CD14-positive monocyte (primary cell): Measurements from ENCODE around the gene AFG1L. TPM values are rescaled to one million over a fixed set of nuclear protein-coding genes. Genes with fewer than 3 reads are reported as not detected.

Experiments
- DNase-seq, 3 donors: peaks; one replicate each; pipeline ENCODE4 v3.0.0-alpha.2; 2011 to 2022
- H2AFZ ChIP-seq: 2 replicates; pipeline ENCODE4 v1.6.0; 2012; ENCODE audit warnings: mild to moderate bottlenecking, low read depth, low read length, inconsistent platforms; ENCODE audit not compliant: insufficient read depth, poor library complexity, severe bottlenecking
- H3K27ac ChIP-seq, 2 donors: 1 replicate in 1 of 2; 2 replicates in 1 of 2; pipeline ENCODE4 v1.5.1; 2012 to 2013; ENCODE audit warnings: low read length in 2 of 2, control low read depth in 1 of 2, inconsistent platforms in 1 of 2, low read depth in 1 of 2, mild to moderate bottlenecking in 1 of 2
- H3K27me3 ChIP-seq, 2 donors: one replicate each; pipeline versions ENCODE4 v1.6.0 to v1.6.1; 2011 to 2013; ENCODE audit warnings: low read length in 2 of 2; ENCODE audit not compliant: control insufficient read depth in 2 of 2, insufficient read depth in 2 of 2
- H3K36me3 ChIP-seq, 2 donors: replicated peaks in 1 of 2; 1 replicate in 1 of 2; 2 replicates in 1 of 2; pipeline versions ENCODE4 v1.5.1 to v1.6.1; 2012 to 2013; ENCODE audit warnings: low read length in 2 of 2, control low read depth in 1 of 2, inconsistent platforms in 1 of 2, mild to moderate bottlenecking in 1 of 2; ENCODE audit not compliant: insufficient read depth in 2 of 2, control insufficient read depth in 1 of 2
- H3K4me1 ChIP-seq, 2 donors: 1 replicate in 1 of 2; 2 replicates in 1 of 2; pipeline versions ENCODE4 v1.5.1 to v1.6.1; 2012 to 2013; ENCODE audit warnings: low read length in 2 of 2, control low read depth in 1 of 2, inconsistent platforms in 1 of 2, mild to moderate bottlenecking in 1 of 2, moderate library complexity in 1 of 2; ENCODE audit not compliant: insufficient read depth in 2 of 2, control insufficient read depth in 1 of 2
- H3K4me2 ChIP-seq: replicated peaks from 2 replicates; pipeline ENCODE3; 2012; ENCODE audit warnings: low read length, moderate library complexity, mild to moderate bottlenecking; ENCODE audit not compliant: poor library complexity, severe bottlenecking; ENCODE audit errors: extremely low read depth
- H3K4me3 ChIP-seq, 3 experiments: fragments of 200-600 bp in 1 of 3; sonication (generic) in 1 of 3; replicated peaks in 1 of 3; 1 replicate in 2 of 3; 2 replicates in 1 of 3; pipeline ENCODE4 v1.5.1; 2011 to 2013; ENCODE audit warnings: low read length in 3 of 3, mild to moderate bottlenecking in 3 of 3, control low read depth in 2 of 3, low read depth in 2 of 3, inconsistent platforms in 1 of 3, moderate library complexity in 1 of 3
- H3K79me2 ChIP-seq: 2 replicates; pipeline ENCODE4 v1.6.0; 2012; ENCODE audit warnings: mild to moderate bottlenecking, control low read depth, inconsistent platforms, low read length, moderate library complexity; ENCODE audit not compliant: insufficient read depth
- H3K9ac ChIP-seq: 2 replicates; pipeline ENCODE4 v1.6.0; 2017; ENCODE audit warnings: low read length, mild to moderate bottlenecking; ENCODE audit not compliant: insufficient read depth, poor library complexity, severe bottlenecking
- H3K9me3 ChIP-seq, 2 donors: replicated peaks in 1 of 2; 1 replicate in 1 of 2; 2 replicates in 1 of 2; pipeline versions ENCODE4 v1.5.1 to v1.6.1; 2012 to 2013; ENCODE audit warnings: low read length in 2 of 2, control low read depth in 1 of 2; ENCODE audit not compliant: control insufficient read depth in 1 of 2, insufficient read depth in 1 of 2
- H4K20me1 ChIP-seq: 2 replicates; pipeline ENCODE4 v1.6.0; 2012; ENCODE audit warnings: mild to moderate bottlenecking, low read length, control low read depth, moderate library complexity; ENCODE audit not compliant: insufficient read depth
- H3K27ac Mint-ChIP-seq, 7 donors: one replicate each; pipeline ENCODE4 v1.8.0; 2020; ENCODE audit warnings: mild to moderate bottlenecking in 7 of 7, mixed read lengths in 7 of 7, moderate library complexity in 6 of 7, inconsistent platforms in 2 of 7
- H3K27me3 Mint-ChIP-seq, 3 donors: one replicate each; pipeline ENCODE4 v1.8.0; 2021 to 2022; ENCODE audit warnings: low read depth in 3 of 3, mild to moderate bottlenecking in 3 of 3, mixed read lengths in 3 of 3, moderate library complexity in 3 of 3, inconsistent platforms in 1 of 3
- H3K36me3 Mint-ChIP-seq, 2 donors: one replicate each; pipeline ENCODE4 v1.8.0; 2020; ENCODE audit warnings: mixed read lengths in 2 of 2, inconsistent platforms in 1 of 2, mild to moderate bottlenecking in 1 of 2
- H3K4me1 Mint-ChIP-seq: one replicate; pipeline ENCODE4 v1.8.0; 2020; ENCODE audit warnings: mild to moderate bottlenecking, mixed read lengths
- H3K4me3 Mint-ChIP-seq, 2 donors: one replicate each; pipeline ENCODE4 v1.8.0; 2020; ENCODE audit warnings: mild to moderate bottlenecking in 2 of 2, mixed read lengths in 2 of 2, moderate library complexity in 1 of 2
- H3K9me3 Mint-ChIP-seq, 7 donors: one replicate each; pipeline ENCODE4 v1.8.0; 2020 to 2022; ENCODE audit warnings: mixed read lengths in 7 of 7, mild to moderate bottlenecking in 6 of 7, moderate library complexity in 6 of 7, inconsistent platforms in 2 of 7
- CTCF ChIP-seq: fragments of 200-600 bp; IDR thresholded peaks from one replicate; pipeline ENCODE4 v1.8.0; 2022; ENCODE audit warnings: antibody characterized with exemption, mild to moderate bottlenecking
- WGBS: methylation state at CpG from one replicate; pipeline ENCODE4 v1.1.5; 2013; ENCODE audit warnings: missing lambda C conversion rate; ENCODE audit not compliant: insufficient coverage; 5-methylcytosine and 5-hydroxymethylcytosine counted together
- intact Hi-C, 2 donors: fragments of 100-400 bp; cut with micrococcal nuclease; formaldehyde crosslinking; loops; one replicate each; pipeline versions ENCODE4 v1.15.0 to v1.15.1; 2023
- polyA plus RNA-seq, 3 donors: library from polyadenylated mRNA; depleted of rRNA in 1 of 3; unstranded in 2 of 3; stranded (reverse) in 1 of 3; fragments of 300-500 nt in 2 of 3; fragments of >200 nt in 1 of 3; fragmentation: Illumina TruSeq in 2 of 3; gene quantifications; 1 replicate in 2 of 3; 2 replicates in 1 of 3; pipeline ENCODE4 v1.2.3, GENCODE V29; 2012 to 2021

The AFG1L gene
- polyA plus RNA-seq, 3 donors: 0.95 to 2.8 (median 2.7) TPM

DNA sequence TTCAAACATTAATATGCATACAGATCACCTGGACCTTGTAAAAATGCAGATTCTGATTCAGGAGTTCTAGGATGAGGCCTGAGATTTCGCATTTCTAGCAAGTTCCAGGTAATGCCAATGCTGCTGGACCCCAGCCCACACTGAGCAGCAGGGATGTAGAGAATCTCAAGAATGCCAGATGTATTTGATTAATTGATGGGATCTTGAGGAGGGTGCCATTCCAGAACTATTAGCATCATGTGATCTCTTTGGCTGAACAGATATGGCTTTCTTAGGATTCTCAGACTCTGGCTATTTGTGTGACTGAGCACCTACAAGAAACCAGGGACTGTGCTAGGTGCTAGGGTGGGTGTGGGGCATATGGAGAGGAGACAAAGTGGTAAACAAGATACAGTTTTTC, 17.6 kb upstream of the AFG1L start:
- no peak overlapping the region for H3K27ac Mint-ChIP-seq
- no peak overlapping the region for H2AFZ ChIP-seq
- no peak overlapping the region for H3K4me2 ChIP-seq
- intact Hi-C loops: no loop called here
- no peaks in the 10 kb centered on the region for H3K36me3 Mint-ChIP-seq
- H3K4me1 ChIP-seq: no peaks in the 10 kb centered on the region
- no peaks in the 10 kb centered on the region for H3K36me3 ChIP-seq
- H3K9ac ChIP-seq: no peak overlapping the region
- no peak overlapping the region for H3K4me3 ChIP-seq
- 92% methylated on average over 1 of the region's 1 CpG for WGBS
- no peaks in the 10 kb centered on the region for H3K9me3 ChIP-seq
- H3K4me3 Mint-ChIP-seq: no peak overlapping the region
- H3K27me3 Mint-ChIP-seq: peaks cover 0 to 2% (median 0%) of the 10 kb centered on the region in 3 donors
- H3K27me3 ChIP-seq: no peaks in the 10 kb centered on the region
- no peaks in the 10 kb centered on the region for H3K79me2 ChIP-seq
- H3K4me1 Mint-ChIP-seq: peaks cover 2% of the 10 kb centered on the region
- no peaks in the 10 kb centered on the region for H3K9me3 Mint-ChIP-seq
- no peak for DNase-seq
- no peak overlapping the region for H3K27ac ChIP-seq
- no peaks in the 10 kb centered on the region for H4K20me1 ChIP-seq
- no peak for TF ChIP-seq CTCF

DNA sequence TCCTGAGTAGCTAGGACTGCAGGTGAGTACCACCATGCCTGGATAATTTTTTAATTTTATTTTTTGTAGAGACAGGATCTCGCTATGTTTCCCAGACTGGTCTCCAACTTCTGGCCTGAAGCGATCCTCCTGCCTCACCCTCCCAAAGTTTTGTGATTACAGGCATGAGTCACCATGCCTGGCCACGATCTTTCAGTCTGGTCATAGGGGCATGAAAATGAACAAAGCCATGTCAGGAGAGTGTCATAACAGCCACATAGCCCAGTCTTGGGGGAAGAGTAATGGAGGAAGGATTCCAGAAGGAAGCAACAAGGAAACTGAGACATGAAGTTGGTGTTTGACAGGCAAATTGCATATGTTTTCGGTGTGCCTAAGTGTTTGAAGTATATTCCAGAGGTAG, 17.0 kb upstream of the AFG1L start:
- H3K27ac Mint-ChIP-seq: no peak overlapping the region
- intact Hi-C loops: no loop called here
- no peaks in the 10 kb centered on the region for H3K27me3 ChIP-seq

More for the DNA sequence above, 17.0 kb upstream of the AFG1L start:
- no peaks in the 10 kb centered on the region for H4K20me1 ChIP-seq
- H3K4me1 ChIP-seq: no peaks in the 10 kb centered on the region
- 81% methylated on average over 2 of the region's 4 CpGs for WGBS
- H3K4me2 ChIP-seq: no peak overlapping the region
- H3K79me2 ChIP-seq: no peaks in the 10 kb centered on the region
- no peaks in the 10 kb centered on the region for H3K9me3 ChIP-seq
- no peaks in the 10 kb centered on the region for H3K36me3 ChIP-seq
- H3K27ac ChIP-seq: no peak overlapping the region
- no peak overlapping the region for H3K4me3 ChIP-seq
- Mint-ChIP-seq H3K4me3 (no peak overlapping the region), H3K27me3 (peaks cover 0 to 2% (median 0%) of the 10 kb centered on the region in 3 donors), H3K36me3 (no peaks in the 10 kb centered on the region), H3K9me3 (no peaks in the 10 kb centered on the region), H3K4me1 (peaks cover 2% of the 10 kb centered on the region)
- no peak overlapping the region for H3K9ac ChIP-seq
- no peak for TF ChIP-seq CTCF
- DNase-seq: no peak
- no peak overlapping the region for H2AFZ ChIP-seq
